ENCODE results near the gene IDH3A. TPM values are rescaled to one million over a fixed set of nuclear protein-coding genes. Genes with fewer than 3 reads are reported as not detected.

The IDH3A gene
- total RNA-seq, 2 donors from 2014 or later: 17.8 to 39.7 TPM

DNA sequence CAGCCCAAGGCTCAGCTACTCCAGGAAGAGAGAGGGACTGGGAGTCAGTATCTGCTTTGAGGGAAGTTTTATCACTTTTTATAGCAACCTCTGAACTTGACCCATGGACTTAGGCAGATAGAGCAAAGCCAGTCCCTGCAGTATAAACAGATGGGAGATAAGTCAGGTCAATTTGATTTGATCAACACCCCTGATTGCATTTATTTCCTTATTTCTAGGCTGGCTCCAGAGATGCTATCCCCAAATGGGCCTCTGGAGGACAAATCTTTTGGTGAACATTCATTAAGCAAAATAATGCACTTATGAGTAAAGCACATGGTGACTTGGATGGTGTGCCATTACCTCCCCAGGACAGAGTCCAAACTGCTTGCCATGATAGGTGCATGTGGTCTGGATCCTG, 8.9 kb upstream of the IDH3A start:
- DNase-seq (no peak), ATAC-seq (no peak)
- Histone ChIP-seq H3K36me3 (replicated peaks in 1 of 2; ENCODE audit: insufficient read depth in 1 of 2, low read depth in 2 of 2) (no peaks in the 10 kb centered on the region), H3K4me1 (no peaks in the 10 kb centered on the region), H3K4me3 (no peak overlapping the region), H3K9me3 (no peaks in the 10 kb centered on the region), H3K27me3 (no peaks in the 10 kb centered on the region), H3K27ac (no peak overlapping the region)
- intact Hi-C loops (cut with DNase I): no loop called here
- no peak for TF ChIP-seq POLR2A (IDR thresholded peaks at IDR 0.05)
- TF ChIP-seq, protein P1, sequence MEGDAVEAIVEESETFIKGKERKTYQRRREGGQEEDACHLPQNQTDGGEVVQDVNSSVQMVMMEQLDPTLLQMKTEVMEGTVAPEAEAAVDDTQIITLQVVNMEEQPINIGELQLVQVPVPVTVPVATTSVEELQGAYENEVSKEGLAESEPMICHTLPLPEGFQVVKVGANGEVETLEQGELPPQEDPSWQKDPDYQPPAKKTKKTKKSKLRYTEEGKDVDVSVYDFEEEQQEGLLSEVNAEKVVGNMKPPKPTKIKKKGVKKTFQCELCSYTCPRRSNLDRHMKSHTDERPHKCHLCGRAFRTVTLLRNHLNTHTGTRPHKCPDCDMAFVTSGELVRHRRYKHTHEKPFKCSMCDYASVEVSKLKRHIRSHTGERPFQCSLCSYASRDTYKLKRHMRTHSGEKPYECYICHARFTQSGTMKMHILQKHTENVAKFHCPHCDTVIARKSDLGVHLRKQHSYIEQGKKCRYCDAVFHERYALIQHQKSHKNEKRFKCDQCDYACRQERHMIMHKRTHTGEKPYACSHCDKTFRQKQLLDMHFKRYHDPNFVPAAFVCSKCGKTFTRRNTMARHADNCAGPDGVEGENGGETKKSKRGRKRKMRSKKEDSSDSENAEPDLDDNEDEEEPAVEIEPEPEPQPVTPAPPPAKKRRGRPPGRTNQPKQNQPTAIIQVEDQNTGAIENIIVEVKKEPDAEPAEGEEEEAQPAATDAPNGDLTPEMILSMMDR (IDR thresholded peaks at IDR 0.05): no peak

DNA sequence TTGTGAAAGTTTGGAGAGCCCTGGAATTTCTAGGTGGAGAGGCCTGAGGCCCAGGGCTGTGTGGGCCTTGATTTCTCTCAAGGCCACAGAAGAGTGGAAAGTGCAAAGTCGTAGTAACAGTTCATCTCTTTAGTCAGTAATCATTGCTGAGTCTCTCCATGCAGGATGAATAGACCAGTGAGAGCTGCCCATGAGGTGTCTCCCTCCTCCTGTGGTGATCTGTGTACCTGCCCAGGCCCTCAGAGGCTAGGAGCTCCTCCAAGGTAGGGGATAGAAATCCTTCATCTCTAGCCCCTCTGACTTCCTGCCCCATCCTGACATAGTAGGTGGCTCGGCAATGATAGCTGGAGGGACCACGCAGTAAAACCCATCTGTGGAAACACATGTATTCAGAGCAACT, 6.8 kb upstream of the IDH3A start:
- DNase-seq: no peak
- 88 to 90% methylated on average over 3 of the region's 3 CpGs for WGBS, 2 donors
- H3K4me1 ChIP-seq: peaks cover 6% of the 10 kb centered on the region
- no peaks in the 10 kb centered on the region for H3K9me3 ChIP-seq
- H3K27ac ChIP-seq: no peak overlapping the region
- no peak overlapping the region for H3K4me3 ChIP-seq
- TF ChIP-seq POLR2A (IDR thresholded peaks at IDR 0.05): no peak
- TF ChIP-seq, protein P1 (IDR thresholded peaks at IDR 0.05): no peak
- H3K27me3 ChIP-seq: no peaks in the 10 kb centered on the region
- intact Hi-C loops (cut with DNase I): no loop called here
- no peak for ATAC-seq
- no peaks in the 10 kb centered on the region for H3K36me3 ChIP-seq (replicated peaks in 1 of 2; ENCODE audit: insufficient read depth in 1 of 2, low read depth in 2 of 2)

DNA sequence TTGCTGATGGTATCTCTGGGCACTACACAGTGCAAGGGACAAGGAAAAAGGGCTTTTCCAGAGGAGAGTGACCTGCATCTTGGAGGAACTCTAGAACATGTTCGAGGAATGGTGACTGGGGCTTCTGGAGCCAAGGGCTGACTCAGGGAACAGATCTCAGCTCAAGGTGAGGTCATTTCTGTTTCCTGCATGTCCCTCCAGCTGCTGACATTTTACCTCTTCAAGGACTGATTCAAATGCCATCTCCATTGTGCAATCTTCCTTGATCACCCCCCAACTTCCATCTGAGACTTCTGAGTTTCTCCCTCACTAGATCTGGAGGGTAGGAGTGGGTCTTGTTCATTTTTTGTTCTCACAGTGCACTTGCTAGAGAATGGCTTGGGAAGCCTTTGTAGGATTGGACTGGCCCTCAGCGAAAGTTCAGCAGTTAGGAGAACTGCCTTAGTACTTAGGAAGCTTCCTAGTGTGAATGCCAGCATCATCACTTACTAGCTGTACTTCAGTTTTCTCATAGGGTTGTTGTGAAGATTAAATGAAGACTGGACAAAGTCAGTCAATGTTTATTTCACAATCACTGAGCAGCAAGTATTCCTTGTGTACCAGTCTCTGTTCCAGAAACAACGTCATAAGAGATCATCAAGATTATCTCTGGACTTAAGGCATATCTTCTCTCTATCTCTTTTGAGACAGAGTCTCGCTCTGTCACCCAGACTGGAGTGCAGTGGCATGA, 2.6 kb upstream of the IDH3A start:
- no peaks in the 10 kb centered on the region for H3K9me3 ChIP-seq
- TF ChIP-seq POLR2A (IDR thresholded peaks at IDR 0.05): no peak
- TF ChIP-seq, protein P1 (IDR thresholded peaks at IDR 0.05): no peak
- H3K4me3 ChIP-seq: no peak overlapping the region
- no peak for ATAC-seq
- WGBS, 2 donors: 71 to 77% methylated on average over 4 of the region's 4 CpGs
- H3K27me3 ChIP-seq: no peaks in the 10 kb centered on the region
- DNase-seq: peak in 3 of 4 donors; percentile 29 to 46 (median 37)
- peak overlapping the region in 1 of 4 donors; percentile 20 for H3K27ac ChIP-seq
- intact Hi-C loops (cut with DNase I): no loop called here
- H3K36me3 ChIP-seq (replicated peaks in 1 of 2; ENCODE audit: insufficient read depth in 1 of 2, low read depth in 2 of 2): no peaks in the 10 kb centered on the region
- H3K4me1 ChIP-seq: peaks cover 25% of the 10 kb centered on the region

DNA sequence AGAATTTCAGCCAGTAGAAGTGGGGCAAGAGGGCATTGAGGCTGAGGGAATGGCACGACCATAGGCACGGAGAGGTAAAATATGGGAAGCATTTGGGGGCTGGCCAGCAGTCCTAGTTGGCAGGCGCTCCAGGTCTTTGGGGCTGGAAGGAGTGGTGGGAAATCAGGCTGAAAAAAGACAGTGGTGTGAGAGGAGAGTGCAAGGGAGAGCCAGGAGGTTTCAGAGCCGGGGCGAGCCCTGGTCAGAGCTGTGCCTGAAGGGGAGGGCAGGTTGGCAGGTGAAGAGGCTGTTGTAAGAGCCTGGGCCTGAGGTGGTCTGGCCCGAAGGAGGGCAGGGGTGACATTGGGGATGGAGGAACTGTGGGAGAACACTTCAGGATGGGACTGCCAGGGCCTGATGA, 1.6 kb upstream of the IDH3A start:
- DNase-seq (no peak), ATAC-seq (no peak)
- no peak for TF ChIP-seq POLR2A (IDR thresholded peaks at IDR 0.05)
- TF ChIP-seq, protein P1 (IDR thresholded peaks at IDR 0.05): no peak
- H3K4me1 ChIP-seq: peaks cover 25% of the 10 kb centered on the region
- no peaks in the 10 kb centered on the region for H3K27me3 ChIP-seq
- H3K4me3 ChIP-seq: no peak overlapping the region
- no peaks in the 10 kb centered on the region for H3K9me3 ChIP-seq
- H3K27ac ChIP-seq: no peak overlapping the region
- intact Hi-C loops (cut with DNase I): no loop called here
- no peaks in the 10 kb centered on the region for H3K36me3 ChIP-seq (replicated peaks in 1 of 2; ENCODE audit: insufficient read depth in 1 of 2, low read depth in 2 of 2)
- WGBS, 2 donors: 92 to 95% methylated on average over 6 of the region's 6 CpGs
